ENCODE results near the gene FLOT2. TPM values are rescaled to one million over a fixed set of nuclear protein-coding genes. Genes with fewer than 3 reads are reported as not detected.

The FLOT2 gene
- total RNA-seq, 1 donor from 2014 or later: 143 TPM

DNA sequence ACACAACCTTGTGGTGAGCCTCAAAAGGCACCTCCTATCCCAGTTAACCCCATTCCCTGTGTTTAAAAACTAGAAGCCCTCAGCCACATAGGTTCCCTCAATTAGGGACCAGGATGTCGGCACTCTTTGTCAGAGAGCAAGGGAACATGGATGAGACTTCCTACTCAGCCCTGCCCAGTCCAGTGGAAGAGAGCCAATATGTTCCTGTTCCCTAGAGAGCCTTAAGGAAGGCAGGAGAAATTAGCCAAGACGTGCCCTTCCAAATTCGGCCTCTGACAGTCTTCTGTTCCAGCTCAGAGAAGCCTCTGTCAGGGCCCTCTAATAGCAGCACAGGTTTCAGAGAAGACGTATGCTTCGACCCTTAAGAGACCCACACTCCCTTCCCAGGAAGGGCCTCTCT lies 19.9 kb upstream of the FLOT2 start:
- DNase-seq: no peak
- no peak overlapping the region for H3K4me3 Mint-ChIP-seq (ENCODE audit: unreplicated experiment)
- H3K27me3 Mint-ChIP-seq (ENCODE audit: unreplicated experiment): peaks cover 4% of the 10 kb centered on the region
- H3K36me3 Mint-ChIP-seq (ENCODE audit: unreplicated experiment): peaks cover 10% of the 10 kb centered on the region
- TF ChIP-seq, protein P1, sequence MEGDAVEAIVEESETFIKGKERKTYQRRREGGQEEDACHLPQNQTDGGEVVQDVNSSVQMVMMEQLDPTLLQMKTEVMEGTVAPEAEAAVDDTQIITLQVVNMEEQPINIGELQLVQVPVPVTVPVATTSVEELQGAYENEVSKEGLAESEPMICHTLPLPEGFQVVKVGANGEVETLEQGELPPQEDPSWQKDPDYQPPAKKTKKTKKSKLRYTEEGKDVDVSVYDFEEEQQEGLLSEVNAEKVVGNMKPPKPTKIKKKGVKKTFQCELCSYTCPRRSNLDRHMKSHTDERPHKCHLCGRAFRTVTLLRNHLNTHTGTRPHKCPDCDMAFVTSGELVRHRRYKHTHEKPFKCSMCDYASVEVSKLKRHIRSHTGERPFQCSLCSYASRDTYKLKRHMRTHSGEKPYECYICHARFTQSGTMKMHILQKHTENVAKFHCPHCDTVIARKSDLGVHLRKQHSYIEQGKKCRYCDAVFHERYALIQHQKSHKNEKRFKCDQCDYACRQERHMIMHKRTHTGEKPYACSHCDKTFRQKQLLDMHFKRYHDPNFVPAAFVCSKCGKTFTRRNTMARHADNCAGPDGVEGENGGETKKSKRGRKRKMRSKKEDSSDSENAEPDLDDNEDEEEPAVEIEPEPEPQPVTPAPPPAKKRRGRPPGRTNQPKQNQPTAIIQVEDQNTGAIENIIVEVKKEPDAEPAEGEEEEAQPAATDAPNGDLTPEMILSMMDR (IDR thresholded peaks at IDR 0.05; ENCODE audit: partially characterized antibody, unreplicated experiment): no peak
- H3K9me3 Mint-ChIP-seq (ENCODE audit: unreplicated experiment): peaks cover 1% of the 10 kb centered on the region
- H3K4me1 Mint-ChIP-seq (ENCODE audit: low read depth, unreplicated experiment): no peaks in the 10 kb centered on the region
- peak overlapping the region; percentile 64 for H3K27ac Mint-ChIP-seq (ENCODE audit: unreplicated experiment)

DNA sequence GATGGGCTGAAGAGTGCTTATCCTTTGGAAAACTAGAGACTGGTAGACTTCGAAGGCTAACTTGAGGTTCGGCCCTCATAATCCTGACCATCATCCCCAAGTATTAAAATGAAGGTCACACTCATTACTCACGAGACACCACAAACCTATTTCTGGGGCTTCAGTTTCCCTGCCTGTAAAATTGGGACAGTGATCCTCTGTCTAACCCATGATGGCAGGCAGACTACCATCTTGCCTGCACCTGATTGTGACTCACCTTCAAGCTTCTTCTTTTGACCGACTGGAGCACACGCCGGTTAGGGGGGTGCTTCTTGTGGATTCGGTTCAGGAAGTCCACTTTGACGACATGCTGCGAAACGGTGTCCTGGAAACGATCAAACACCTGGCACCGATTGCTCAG lies 19.5 kb upstream of the FLOT2 start:
- no peak overlapping the region for H3K4me3 Mint-ChIP-seq (ENCODE audit: unreplicated experiment)
- no peak for DNase-seq
- no peaks in the 10 kb centered on the region for H3K4me1 Mint-ChIP-seq (ENCODE audit: low read depth, unreplicated experiment)
- peaks cover 10% of the 10 kb centered on the region for H3K36me3 Mint-ChIP-seq (ENCODE audit: unreplicated experiment)
- TF ChIP-seq, protein P1 (IDR thresholded peaks at IDR 0.05; ENCODE audit: partially characterized antibody, unreplicated experiment): no peak
- H3K27ac Mint-ChIP-seq (ENCODE audit: unreplicated experiment): peak overlapping the region; percentile 64
- peaks cover 1% of the 10 kb centered on the region for H3K9me3 Mint-ChIP-seq (ENCODE audit: unreplicated experiment)
- peaks cover 4% of the 10 kb centered on the region for H3K27me3 Mint-ChIP-seq (ENCODE audit: unreplicated experiment)

DNA sequence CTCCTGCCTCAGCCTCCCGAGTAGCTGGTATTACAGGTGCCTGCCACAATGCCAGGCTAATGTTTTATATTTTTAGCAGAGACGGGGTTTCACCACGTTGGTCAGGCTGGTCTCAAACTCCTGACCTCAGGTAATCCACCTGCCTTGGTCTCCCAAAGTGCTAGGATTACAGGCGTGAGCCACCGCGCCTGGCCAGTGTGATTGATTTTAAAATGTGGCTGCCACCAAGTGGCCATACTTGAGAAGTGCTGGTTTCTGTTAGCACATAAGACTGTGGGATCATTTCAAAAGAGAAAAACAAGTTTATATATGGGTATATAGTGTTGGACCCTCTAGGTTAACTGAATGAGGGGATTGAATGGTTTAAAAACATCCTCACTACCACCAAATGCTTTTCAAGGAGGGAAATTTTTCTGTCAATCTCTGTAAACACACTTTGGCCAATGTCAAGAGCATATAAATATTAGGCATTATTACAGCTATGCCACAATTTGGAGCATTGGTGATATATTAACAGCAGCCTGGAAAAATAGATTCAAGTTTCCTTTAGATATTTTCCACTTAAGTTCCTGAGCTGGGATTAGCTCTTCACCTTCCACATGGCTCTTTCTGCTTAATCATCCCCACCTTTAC lies 18.9 kb upstream of the FLOT2 start:
- peaks cover 1% of the 10 kb centered on the region for H3K9me3 Mint-ChIP-seq (ENCODE audit: unreplicated experiment)
- peaks cover 4% of the 10 kb centered on the region for H3K27me3 Mint-ChIP-seq (ENCODE audit: unreplicated experiment)
- peak overlapping the region; percentile 52 for H3K27ac Mint-ChIP-seq (ENCODE audit: unreplicated experiment)
- H3K4me3 Mint-ChIP-seq (ENCODE audit: unreplicated experiment): no peak overlapping the region
- H3K36me3 Mint-ChIP-seq (ENCODE audit: unreplicated experiment): peaks cover 10% of the 10 kb centered on the region
- peak; percentile 48 for DNase-seq
- H3K4me1 Mint-ChIP-seq (ENCODE audit: low read depth, unreplicated experiment): no peaks in the 10 kb centered on the region
- TF ChIP-seq, protein P1 (IDR thresholded peaks at IDR 0.05; ENCODE audit: partially characterized antibody, unreplicated experiment): peak; percentile 80

DNA sequence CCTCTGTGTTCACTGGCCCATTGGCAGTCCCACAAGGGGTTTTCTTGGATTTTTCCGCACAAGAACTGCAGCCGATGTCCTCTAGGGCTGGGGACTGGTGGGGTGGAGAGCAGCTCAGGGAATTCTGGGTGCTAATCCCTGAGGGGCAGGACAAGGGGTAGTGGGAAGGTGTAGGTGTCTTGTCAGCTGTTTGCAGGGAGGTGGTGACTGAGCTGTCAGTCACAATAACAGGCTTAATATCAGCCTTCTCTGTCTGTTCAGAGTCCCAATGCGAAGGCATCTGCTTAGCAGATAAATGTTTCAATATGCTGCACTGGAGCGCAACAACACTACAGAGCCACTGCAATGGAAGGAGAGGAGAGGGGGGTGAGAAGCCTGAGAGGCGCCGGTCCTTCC lies 15.4 kb upstream of the FLOT2 start:
- no peak overlapping the region for H3K27ac Mint-ChIP-seq (ENCODE audit: unreplicated experiment)
- H3K9me3 Mint-ChIP-seq (ENCODE audit: unreplicated experiment): no peaks in the 10 kb centered on the region
- peaks cover 10% of the 10 kb centered on the region for H3K36me3 Mint-ChIP-seq (ENCODE audit: unreplicated experiment)
- H3K4me3 Mint-ChIP-seq (ENCODE audit: unreplicated experiment): no peak overlapping the region
- TF ChIP-seq, protein P1 (IDR thresholded peaks at IDR 0.05; ENCODE audit: partially characterized antibody, unreplicated experiment): no peak
- no peak for DNase-seq
- peaks cover 4% of the 10 kb centered on the region for H3K27me3 Mint-ChIP-seq (ENCODE audit: unreplicated experiment)
- peaks cover 2% of the 10 kb centered on the region for H3K4me1 Mint-ChIP-seq (ENCODE audit: low read depth, unreplicated experiment)

DNA sequence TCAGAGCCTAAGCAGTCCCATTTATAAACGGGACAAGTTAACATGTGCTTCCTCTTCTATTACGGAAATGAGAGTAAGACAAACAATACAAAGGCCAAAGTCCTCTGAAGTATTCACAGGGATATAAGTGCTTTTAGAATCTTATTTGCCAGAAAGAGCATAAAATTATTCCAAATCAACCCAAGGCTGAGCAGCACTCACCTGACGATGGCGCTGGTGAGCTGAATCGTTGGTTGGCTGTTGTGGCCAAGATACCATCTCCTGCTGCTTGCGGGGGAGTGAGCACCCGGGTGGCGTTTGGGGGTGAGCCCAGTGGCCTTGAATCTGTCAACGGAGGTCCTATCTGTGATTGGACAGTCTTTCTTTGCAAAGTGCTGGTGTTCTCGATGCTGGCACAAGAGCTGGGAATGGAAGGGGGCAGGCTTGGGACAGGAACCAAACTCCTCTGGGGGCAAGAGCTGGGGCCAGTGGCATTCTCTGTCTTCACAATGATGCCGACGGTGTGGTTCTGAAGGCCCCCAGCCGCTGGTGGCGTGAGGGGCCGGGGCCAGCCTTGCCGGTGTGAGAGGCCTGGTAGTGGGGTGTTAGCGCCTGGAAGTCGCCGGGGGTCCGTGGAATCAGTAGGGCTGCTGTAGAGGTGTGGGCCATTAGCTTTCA lies 14.9 kb upstream of the FLOT2 start:
- H3K36me3 Mint-ChIP-seq (ENCODE audit: unreplicated experiment): peaks cover 10% of the 10 kb centered on the region
- H3K9me3 Mint-ChIP-seq (ENCODE audit: unreplicated experiment): no peaks in the 10 kb centered on the region
- DNase-seq: peak; percentile 27
- H3K27me3 Mint-ChIP-seq (ENCODE audit: unreplicated experiment): peaks cover 4% of the 10 kb centered on the region
- peaks cover 2% of the 10 kb centered on the region for H3K4me1 Mint-ChIP-seq (ENCODE audit: low read depth, unreplicated experiment)
- H3K27ac Mint-ChIP-seq (ENCODE audit: unreplicated experiment): no peak overlapping the region
- TF ChIP-seq, protein P1 (IDR thresholded peaks at IDR 0.05; ENCODE audit: partially characterized antibody, unreplicated experiment): no peak
- H3K4me3 Mint-ChIP-seq (ENCODE audit: unreplicated experiment): no peak overlapping the region

All from glutamatergic neuron (in vitro differentiated cells).